GM18519 (cell line): ENCODE measurements around the gene LHFPL3.

Experiments used
- ATAC-seq: cut with Tn5 transposase; IDR thresholded peaks from one replicate; pipeline ENCODE4 v1.9.1; 2021; ENCODE audit warnings: mild to moderate bottlenecking, moderate library complexity; ENCODE audit not compliant: unreplicated experiment, low FRiP score

LHFPL3 gene

GRCh38 chr7:104791080-104791479, 462.7 kb downstream of the LHFPL3 start:
- ATAC-seq, result no peak

- no peak for ATAC-seq
Observed at GRCh38 chr7:104793066-104793465, 464.7 kb downstream of the LHFPL3 start.

- no peak for ATAC-seq
Observed at GRCh38 chr7:104794154-104794553, 465.8 kb downstream of the LHFPL3 start.

GRCh38 chr7:104794589-104794988, 466.2 kb downstream of the LHFPL3 start:
- no peak for ATAC-seq

- ATAC-seq, result no peak
Observed at GRCh38 chr7:104795086-104795485, 466.7 kb downstream of the LHFPL3 start.

GRCh38 chr7:104795616-104796398, 467.4 kb downstream of the LHFPL3 start:
- ATAC-seq, result no peak

- ATAC-seq, result no peak
Observed at GRCh38 chr7:104800307-104800706, 471.9 kb downstream of the LHFPL3 start.

GRCh38 chr7:104801022-104801421, 472.6 kb downstream of the LHFPL3 start:
- ATAC-seq, result no peak

DNA sequence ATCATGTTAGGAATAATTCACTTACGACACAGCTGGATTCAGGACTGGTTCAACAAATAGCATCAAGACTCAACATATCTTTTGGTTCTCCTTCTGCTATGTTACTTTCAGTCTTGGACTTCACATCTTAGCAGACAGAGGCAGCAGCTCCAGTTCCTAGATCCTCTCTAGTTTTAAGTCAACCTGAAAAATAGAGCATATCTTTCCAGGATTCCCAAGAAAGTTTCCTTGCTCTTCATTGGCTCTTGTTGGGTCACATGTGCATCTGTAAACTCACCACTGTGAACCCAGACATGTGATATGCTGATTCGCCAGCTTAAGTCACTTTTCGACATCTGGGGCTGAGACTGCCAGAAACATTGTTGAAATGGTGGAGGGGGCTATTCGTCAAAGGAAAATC, 475.5 kb downstream of the LHFPL3 start:
- no peak for ATAC-seq

GRCh38 chr7:104804696-104805095, 476.3 kb downstream of the LHFPL3 start:
- ATAC-seq, result no peak

- no peak for ATAC-seq
Observed at GRCh38 chr7:104805449-104806317, 477.3 kb downstream of the LHFPL3 start.

DNA sequence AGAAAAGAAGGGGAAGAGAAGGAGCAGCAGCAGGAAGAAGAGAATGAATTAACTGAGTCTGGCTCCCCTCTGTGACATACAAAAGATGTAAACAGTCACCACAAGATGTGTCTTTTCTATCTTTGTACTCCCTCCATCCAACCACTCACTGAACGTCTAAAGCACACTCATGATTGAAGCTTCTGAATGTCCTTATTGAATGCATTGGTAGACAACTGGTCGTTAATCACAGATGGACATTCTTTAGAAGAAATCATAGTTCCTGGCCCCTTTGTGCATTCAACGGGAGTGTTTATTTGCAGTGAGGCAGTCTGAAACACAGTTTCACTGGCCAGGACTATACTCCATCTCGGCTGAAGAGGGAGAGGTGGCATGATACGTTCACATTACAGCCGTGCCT, 479.3 kb downstream of the LHFPL3 start:
- ATAC-seq, result no peak

DNA sequence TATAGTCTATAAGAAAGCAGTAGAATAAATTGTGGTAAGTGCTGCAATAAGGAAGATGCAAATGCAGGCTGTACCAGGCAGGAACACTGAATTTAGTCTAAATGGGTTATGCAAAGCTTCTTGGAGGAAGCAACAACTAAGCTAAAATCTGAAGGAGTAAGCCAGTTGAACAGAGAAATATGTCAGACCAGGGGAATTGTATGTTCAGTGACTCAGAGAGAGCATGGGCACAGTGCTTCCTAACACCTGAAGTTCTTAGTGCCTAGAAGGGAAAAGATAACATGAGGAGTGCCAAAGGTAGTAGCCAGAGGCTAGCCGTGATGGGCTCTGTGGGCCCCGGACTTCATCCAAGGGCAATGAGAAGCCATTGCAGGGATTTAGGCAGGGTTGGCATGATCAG, 481.5 kb downstream of the LHFPL3 start:
- no peak for ATAC-seq

DNA sequence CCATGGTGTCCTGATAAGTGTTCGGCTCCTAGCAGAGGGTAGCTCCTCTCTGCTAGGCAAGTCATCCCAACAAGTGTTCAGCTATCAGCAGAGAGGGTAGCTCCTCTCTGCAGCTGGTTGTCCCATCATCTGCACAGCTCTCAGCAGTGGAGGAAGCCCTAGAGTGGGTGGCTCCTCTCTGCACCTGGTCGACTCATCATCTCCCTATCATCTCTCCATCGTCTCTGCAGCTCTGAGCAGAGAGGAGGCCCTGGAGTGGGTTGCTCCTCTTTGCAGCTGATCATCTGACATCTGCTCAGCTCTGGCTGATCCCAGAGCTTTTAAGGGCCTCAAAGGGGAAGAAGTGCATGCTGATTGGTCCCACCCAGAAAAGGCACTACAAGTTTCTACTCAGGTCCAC, 485.7 kb downstream of the LHFPL3 start:
- ATAC-seq, result no peak

GRCh38 chr7:104814671-104815400, 486.4 kb downstream of the LHFPL3 start:
- ATAC-seq, result no peak

GRCh38 chr7:104816537-104816936, 488.1 kb downstream of the LHFPL3 start:
- no peak for ATAC-seq

- no peak for ATAC-seq
Observed at GRCh38 chr7:104818961-104819880, 490.8 kb downstream of the LHFPL3 start.

DNA sequence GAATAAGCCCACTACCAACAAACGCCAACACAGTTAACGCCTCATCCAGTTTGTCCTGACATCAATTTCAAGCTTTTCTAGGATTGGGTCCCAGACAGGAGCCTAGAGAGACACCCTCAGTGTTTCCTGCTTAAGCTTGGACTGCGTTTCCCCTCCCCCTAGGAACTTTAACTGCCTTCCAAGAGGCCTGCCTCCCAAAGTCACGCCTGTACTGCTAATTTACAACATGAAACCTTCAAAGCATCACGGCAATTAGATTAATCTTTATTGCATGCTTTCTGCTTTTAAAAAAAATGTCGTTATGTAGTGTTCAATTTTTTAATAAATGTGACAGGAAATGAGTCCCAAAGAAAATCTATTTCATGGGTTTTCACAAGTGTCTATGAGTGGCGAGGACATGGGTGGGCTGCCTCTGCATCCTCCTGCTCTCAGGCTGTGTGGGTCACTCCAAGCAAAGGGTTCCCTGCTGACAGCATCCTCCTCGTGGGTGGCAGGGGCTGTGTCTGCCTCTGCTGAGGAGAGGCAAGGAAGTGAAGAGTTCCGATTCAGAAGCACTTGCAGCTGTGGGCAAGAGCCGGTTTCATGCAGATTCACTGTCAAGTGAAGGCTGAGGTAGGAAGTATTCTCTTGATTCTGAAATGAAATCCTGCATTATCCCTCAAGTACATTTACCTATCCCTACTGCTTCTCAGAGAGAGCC, 492.6 kb downstream of the LHFPL3 start:
- ATAC-seq, result no peak

GRCh38 chr7:104823177-104823576, 494.8 kb downstream of the LHFPL3 start:
- no peak for ATAC-seq
